HepG2 (cell line): ENCODE data around the gene SBNO2. TPM values are rescaled to one million over a fixed set of nuclear protein-coding genes. Genes with fewer than 3 reads are reported as not detected.

Experiments
- CENPBD1 ChIP-seq: sonication (generic); formaldehyde crosslinking; IDR thresholded peaks from 2 replicates; pipeline ENCODE4 v1.8.0; 2022; ENCODE audit warnings: missing genetic modification reagents, low read depth, mild to moderate bottlenecking, borderline replicate concordance
- KAT8 ChIP-seq: IDR thresholded peaks from 2 replicates; pipeline ENCODE4 v1.6.1; 2016; ENCODE audit warnings: missing genetic modification reagents, missing compliant biosample characterization
- MAFG ChIP-seq: sonication (generic); formaldehyde crosslinking; IDR thresholded peaks from 2 replicates; pipeline ENCODE4 v1.5.1; 2020; ENCODE audit warnings: mild to moderate bottlenecking, missing genetic modification reagents
- POGK ChIP-seq: sonication (generic); formaldehyde crosslinking; conservative IDR thresholded peaks from 2 replicates; pipeline ENCODE4 v1.8.0; 2022; ENCODE audit warnings: mild to moderate bottlenecking, moderate library complexity, missing genetic modification reagents
- TAF1 ChIP-seq: sonication (generic); formaldehyde crosslinking; IDR thresholded peaks from 2 replicates; pipeline ENCODE4 v1.4.0; 2020; ENCODE audit warnings: missing genetic modification reagents
- ZBTB33 ChIP-seq: sonication (generic); formaldehyde crosslinking; IDR thresholded peaks from 2 replicates; pipeline ENCODE4 v1.4.0; 2020; ENCODE audit warnings: missing genetic modification reagents
- ZHX2 ChIP-seq, 2 experiments: sonication (generic) in 1 of 2; formaldehyde crosslinking in 1 of 2; IDR thresholded peaks; 2 replicates each; pipeline versions ENCODE4 v1.6.1 to v1.9.0; 2014 to 2022; ENCODE audit warnings: antibody characterized with exemption in 1 of 2, borderline replicate concordance in 1 of 2, inconsistent platforms in 1 of 2, low read depth in 1 of 2, missing genetic modification reagents in 1 of 2
- ZNF18 ChIP-seq: sonication (generic); formaldehyde crosslinking; IDR thresholded peaks from 2 replicates; pipeline ENCODE4 v1.8.0; 2022; ENCODE audit warnings: mild to moderate bottlenecking, missing genetic modification reagents; ENCODE audit not compliant: insufficient replicate concordance
- ZNF20 ChIP-seq: sonication (generic); formaldehyde crosslinking; IDR thresholded peaks from 2 replicates; pipeline ENCODE4 v1.4.0; 2020; ENCODE audit warnings: mild to moderate bottlenecking, moderate library complexity, missing genetic modification reagents
- ZNF264 ChIP-seq: sonication (generic); formaldehyde crosslinking; IDR thresholded peaks from 2 replicates; pipeline ENCODE4 v1.4.0; 2020; ENCODE audit warnings: missing genetic modification reagents
- ZNF280D ChIP-seq: sonication (generic); formaldehyde crosslinking; IDR thresholded peaks from 2 replicates; pipeline ENCODE4 v1.5.1; 2020; ENCODE audit warnings: mild to moderate bottlenecking, missing genetic modification reagents
- ZNF564 ChIP-seq: sonication (generic); formaldehyde crosslinking; IDR thresholded peaks from 2 replicates; pipeline ENCODE4 v1.8.1; 2023; ENCODE audit warnings: mild to moderate bottlenecking, missing genetic modification reagents
- polyA plus RNA-seq, 8 experiments: library from polyadenylated mRNA; depleted of rRNA in 3 of 8; stranded (reverse) in 7 of 8; unstranded in 1 of 8; fragments of >200 nt; fragmentation: Illumina TruSeq in 4 of 8; extraction: Trizol in 4 of 8; gene quantifications; 2 replicates each; pipeline versions ENCODE4 v1.2.1 to v1.2.3, GENCODE V29; 2011 to 2016; ENCODE audit warnings: low read depth in 4 of 8, missing spikeins in 1 of 8, mixed read lengths in 1 of 8; ENCODE audit not compliant: insufficient read depth in 1 of 8
- total RNA-seq, 5 experiments: library from RNA; depleted of rRNA; stranded (reverse); fragments of >200 nt; fragmentation: Illumina TruSeq; extraction: Trizol; gene quantifications; 2 replicates each; pipeline ENCODE4 v1.2.3, GENCODE V29; 2016; ENCODE audit warnings: low read depth in 1 of 5

Gene SBNO2
- total and polyA plus RNA-seq, 2 of the 13 experiments (the other 11 are each of a cell fraction or from before 2014, with no cell fraction given) = 8.6 to 10.4 TPM

- TF ChIP-seq POGK = no peak
- TF ChIP-seq ZNF18 (CRISPR knock-in tag) = no peak
- no peak for TF ChIP-seq ZNF264 (CRISPR knock-in tag)
- no peak for TF ChIP-seq ZNF564 (CRISPR knock-in tag)
- TF ChIP-seq MAFG (CRISPR knock-in tag) = no peak
- TF ChIP-seq TAF1 (CRISPR knock-in tag) = no peak
- no peak for TF ChIP-seq KAT8 (CRISPR knock-in tag)
- no peak for TF ChIP-seq ZNF20
- no peak for TF ChIP-seq CENPBD1 (CRISPR knock-in tag)
- peak; percentile 91 for TF ChIP-seq ZBTB33
- no peak for TF ChIP-seq ZHX2 (IDR thresholded peaks at IDR 0.05; ENCODE audit: low read depth)
- TF ChIP-seq ZHX2 (CRISPR knock-in tag; IDR thresholded peaks at IDR 0.05; ENCODE audit: borderline replicate concordance) = no peak
- TF ChIP-seq ZNF280D (CRISPR knock-in tag) = 0 out of 2 replicates have a peak, but pooled peaks have one; percentile 28
These were observed 7.0 kb downstream of the SBNO2 start (continued) for GRCh38 chr19:1166872-1167573.
